T47D (cell line): ENCODE measurements around the gene CCDC85C.
A peak's percentile ranks its signal among the peaks of the same experiment; 100 is the strongest.

Source experiments
- DNase-seq, 2 experiments: peaks; one replicate each; pipeline versions ENCODE4 v3.0.0 to v3.0.0-alpha.2; 2011 to 2012; ENCODE audit warnings: low read depth in 1 of 2, low spot score in 1 of 2
- JUND ChIP-seq: IDR thresholded peaks from 2 replicates; pipeline ENCODE4 v1.6.1; 2012; ENCODE audit warnings: low read depth
- in situ Hi-C: cut with HindIII; loops from 2 replicates; pipeline ENCODE4 v1.10.0; 2016; ENCODE audit warnings: low sequenced_read_pairs, low pct_unique_long_range_greater_than_20kb

CCDC85C gene

GRCh38 chr14:99518441-99519346, 85.3 kb downstream of the CCDC85C start:
- no peak for TF ChIP-seq JUND
- in situ Hi-C loops = no loop called here
- DNase-seq = peak; percentile 82 to 93

- DNase-seq = no peak
- in situ Hi-C loops = no loop called here
- TF ChIP-seq JUND = no peak
These were observed 86.2 kb downstream of the CCDC85C start for GRCh38 chr14:99517643-99518381.

GRCh38 chr14:99516871-99517642, 87.0 kb downstream of the CCDC85C start:
- TF ChIP-seq JUND = no peak
- in situ Hi-C loops = no loop called here
- DNase-seq = no peak

GRCh38 chr14:99516156-99516870, 87.7 kb downstream of the CCDC85C start:
- no peak for DNase-seq
- no peak for TF ChIP-seq JUND
- in situ Hi-C loops = no loop called here

DNA sequence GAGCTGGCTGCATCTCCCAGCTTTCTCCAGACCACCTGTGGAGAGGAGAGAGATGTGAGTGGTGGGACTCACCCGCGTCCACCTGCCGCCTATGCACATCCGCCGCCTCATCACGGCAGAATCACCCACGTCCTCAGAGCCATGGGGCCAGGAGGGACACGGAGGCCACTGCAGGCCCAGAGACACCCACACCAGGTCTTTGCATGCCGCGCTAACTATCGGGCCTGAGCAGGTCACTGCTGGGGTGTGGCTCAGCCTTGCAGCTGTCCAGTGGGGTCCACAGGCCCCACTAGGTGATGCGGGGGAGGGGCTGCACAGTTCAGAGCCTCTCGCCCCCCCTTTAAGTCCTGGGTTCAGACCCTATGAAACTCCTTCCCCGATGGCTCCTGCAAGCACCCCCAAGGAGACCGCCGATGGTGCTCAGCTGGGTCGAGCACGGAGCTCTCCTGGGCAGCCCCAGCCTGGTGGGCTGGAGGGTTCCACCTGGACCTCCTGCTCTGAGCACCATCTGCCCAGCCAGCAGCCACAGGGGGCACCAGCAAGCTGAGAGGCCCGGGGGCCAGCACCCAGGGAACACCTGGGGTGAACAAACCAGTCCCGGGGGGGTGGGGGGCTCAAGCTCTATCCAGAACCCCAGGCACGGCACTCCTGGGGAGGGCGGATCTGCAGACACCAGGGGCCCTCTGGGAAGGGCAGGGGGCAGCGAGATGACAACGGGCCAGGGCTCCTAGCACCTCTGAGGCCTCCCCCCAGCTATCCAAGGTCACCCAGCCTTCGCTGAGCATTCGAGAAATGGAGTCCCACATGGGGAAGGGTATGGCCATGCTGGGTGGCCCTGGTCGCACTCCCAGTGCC, 88.5 kb downstream of the CCDC85C start:
- in situ Hi-C loops = no loop called here
- no peak for TF ChIP-seq JUND

GRCh38 chr14:99514552-99515300, 89.3 kb downstream of the CCDC85C start:
- no peak for DNase-seq
- in situ Hi-C loops = no loop called here
- no peak for TF ChIP-seq JUND

More for the DNA sequence above, 88.5 kb downstream of the CCDC85C start:
- DNase-seq = no peak

- peak in 1 of 2 experiments; percentile 22 for DNase-seq
- in situ Hi-C loops = no loop called here
These were observed 90.0 kb downstream of the CCDC85C start for GRCh38 chr14:99513946-99514551.

GRCh38 chr14:99513183-99513694, 90.8 kb downstream of the CCDC85C start:
- in situ Hi-C loops = no loop called here
- DNase-seq = no peak
- no peak for TF ChIP-seq JUND

More at GRCh38 chr14:99513946-99514551, 90.0 kb downstream of the CCDC85C start:
- no peak for TF ChIP-seq JUND

DNA sequence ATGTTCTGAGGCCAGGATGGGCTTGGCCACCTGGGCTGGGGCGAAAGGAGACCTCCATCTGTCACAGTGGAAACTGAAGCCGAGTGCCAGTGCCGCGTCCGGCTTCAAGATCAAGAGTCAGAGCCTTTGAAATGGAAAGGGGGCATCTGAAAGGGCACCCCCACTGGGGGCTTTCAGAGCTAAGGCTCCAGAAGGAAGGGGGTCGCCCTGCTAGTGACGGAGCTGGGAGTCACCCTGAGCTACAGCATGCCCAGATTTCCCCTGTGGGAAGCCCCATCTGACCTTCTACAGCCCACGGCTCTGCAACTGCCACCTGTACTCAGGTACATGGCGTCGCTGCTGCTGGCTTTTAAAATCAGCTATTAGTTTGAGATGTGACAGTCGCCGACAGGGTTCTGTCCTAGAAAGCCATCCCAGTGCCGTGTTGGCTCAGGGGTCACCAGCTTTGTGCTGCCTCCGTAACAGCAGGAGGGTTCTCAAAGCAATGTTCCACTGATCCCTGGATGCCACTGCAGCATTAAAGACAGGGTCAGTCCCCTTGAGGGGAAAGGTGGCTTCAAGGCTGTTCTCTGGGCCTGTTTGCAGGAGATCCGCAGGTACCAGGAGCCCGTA, 91.3 kb downstream of the CCDC85C start:
- TF ChIP-seq JUND = no peak
- DNase-seq = no peak
- in situ Hi-C loops = no loop called here

GRCh38 chr14:99512110-99512449, 91.9 kb downstream of the CCDC85C start:
- in situ Hi-C loops = no loop called here
- no peak for DNase-seq
- TF ChIP-seq JUND = no peak
